NAMALWA (cell line): ENCODE results near the gene DHRS4L2.
"Not testable (repeated sequence)": the region's sequence is repeated elsewhere in the genome, so short reads cannot be mapped to it uniquely, and the experiment has no call there.

ENCODE experiments used
- DNase-seq: peaks from one replicate; pipeline ENCODE4 v3.0.0-alpha.2; 2015; ENCODE audit warnings: low spot score

The DHRS4L2 gene

GRCh38 chr14:24018978-24019377 is 30.2 kb downstream of the DHRS4L2 start:
- DNase-seq = not testable (repeated sequence)

- not testable (repeated sequence) for DNase-seq
These were observed 31.2 kb downstream of the DHRS4L2 start for GRCh38 chr14:24019944-24020343.

GRCh38 chr14:24020520-24020919 is 31.8 kb downstream of the DHRS4L2 start:
- DNase-seq = not testable (repeated sequence)

- DNase-seq = not testable (repeated sequence)
These were observed 36.2 kb downstream of the DHRS4L2 start for GRCh38 chr14:24024939-24025418.

- DNase-seq = not testable (repeated sequence)
These were observed 41.0 kb downstream of the DHRS4L2 start for GRCh38 chr14:24029687-24030086.

- not testable (repeated sequence) for DNase-seq
These were observed 42.6 kb downstream of the DHRS4L2 start for GRCh38 chr14:24031331-24031730.

- DNase-seq = no peak
These were observed 44.1 kb downstream of the DHRS4L2 start for GRCh38 chr14:24032727-24033418.

- not testable (repeated sequence) for DNase-seq
These were observed 47.0 kb downstream of the DHRS4L2 start for GRCh38 chr14:24035769-24036168.

GRCh38 chr14:24036169-24036962 is 47.6 kb downstream of the DHRS4L2 start:
- DNase-seq = peak; percentile 72

GRCh38 chr14:24036963-24037657 is 48.4 kb downstream of the DHRS4L2 start:
- DNase-seq = not testable (repeated sequence)

GRCh38 chr14:24037658-24038037 is 48.9 kb downstream of the DHRS4L2 start:
- DNase-seq = no peak

GRCh38 chr14:24038686-24039085 is 50.0 kb downstream of the DHRS4L2 start:
- no peak for DNase-seq

GRCh38 chr14:24040692-24041091 is 52.0 kb downstream of the DHRS4L2 start:
- no peak for DNase-seq

GRCh38 chr14:24042746-24043145 is 54.0 kb downstream of the DHRS4L2 start:
- no peak for DNase-seq

GRCh38 chr14:24049002-24049401 is 60.3 kb downstream of the DHRS4L2 start:
- DNase-seq = not testable (repeated sequence)

- DNase-seq = not testable (repeated sequence)
These were observed 62.0 kb downstream of the DHRS4L2 start for GRCh38 chr14:24050753-24051152.

GRCh38 chr14:24051176-24051788 is 62.6 kb downstream of the DHRS4L2 start:
- no peak for DNase-seq

- peak; percentile 74 for DNase-seq
These were observed 63.3 kb downstream of the DHRS4L2 start, which contains the start of gene CARMIL3 for GRCh38 chr14:24051789-24052655. TSS of gene CARMIL3 (plus strand) at chr14:24052009. CDS start at chr14:24052154, 145 bp downstream.

- DNase-seq = no peak
These were observed 64.2 kb downstream of the DHRS4L2 start for GRCh38 chr14:24052656-24053547.
